HG03103 (cell line): ENCODE results near the gene FAM20C.
"Not testable (repeated sequence)": the region's sequence is repeated elsewhere in the genome, so short reads cannot be mapped to it uniquely, and the experiment has no call there.

Experiments used
- ATAC-seq: cut with Tn5 transposase; IDR thresholded peaks from one replicate; pipeline ENCODE4 v1.9.1; 2021; ENCODE audit warnings: low read depth; ENCODE audit not compliant: unreplicated experiment

Gene FAM20C

GRCh38 chr7:190196-190595, 2.2 kb upstream of the FAM20C start:
- ATAC-seq, result no peak

- ATAC-seq, result no peak
Observed at GRCh38 chr7:191105-191980, 1.0 kb upstream of the FAM20C start.

GRCh38 chr7:192701-193480, 520 bp downstream of the FAM20C start:
- no peak for ATAC-seq

GRCh38 chr7:193481-194251, 1.3 kb downstream of the FAM20C start:
- ATAC-seq, result no peak

- ATAC-seq, result no peak
Observed at GRCh38 chr7:194252-195009, 2.1 kb downstream of the FAM20C start.

- ATAC-seq, result no peak
Observed at GRCh38 chr7:195010-195829, 2.8 kb downstream of the FAM20C start.

GRCh38 chr7:195830-196128, 3.4 kb downstream of the FAM20C start:
- ATAC-seq, result no peak

- ATAC-seq, result no peak
Observed at GRCh38 chr7:196283-196682, 3.9 kb downstream of the FAM20C start.

DNA sequence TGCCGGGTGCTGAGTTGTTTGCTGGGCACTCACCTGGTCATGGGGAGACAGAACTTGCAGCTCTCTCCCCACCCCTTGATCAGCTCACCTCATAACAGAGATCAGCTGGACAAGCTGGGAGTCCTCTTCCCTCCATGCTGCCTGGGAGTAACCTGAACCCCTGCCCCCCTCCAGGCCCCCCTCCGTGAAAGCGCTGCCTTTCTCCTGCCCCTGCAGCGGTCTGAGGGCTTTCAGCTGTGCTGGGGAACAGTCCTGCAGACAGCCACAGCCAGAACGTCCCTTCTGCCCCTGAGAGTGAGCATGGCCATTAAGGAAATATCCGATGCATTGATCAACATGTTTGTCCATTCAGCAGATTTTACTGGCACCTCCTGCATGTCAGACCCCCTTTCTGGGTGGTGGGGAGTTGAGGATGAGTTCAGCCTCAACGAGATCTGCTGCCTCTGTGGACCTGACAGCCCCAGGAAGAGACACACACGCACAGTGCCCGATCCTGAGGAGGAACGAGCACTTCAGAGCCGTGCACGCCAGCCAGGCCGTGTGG, 4.5 kb downstream of the FAM20C start:
- ATAC-seq, result no peak

- no peak for ATAC-seq
Observed at GRCh38 chr7:197413-198335, 5.3 kb downstream of the FAM20C start.

GRCh38 chr7:199483-200249, 7.3 kb downstream of the FAM20C start:
- no peak for ATAC-seq

GRCh38 chr7:200290-200689, 7.9 kb downstream of the FAM20C start:
- no peak for ATAC-seq

DNA sequence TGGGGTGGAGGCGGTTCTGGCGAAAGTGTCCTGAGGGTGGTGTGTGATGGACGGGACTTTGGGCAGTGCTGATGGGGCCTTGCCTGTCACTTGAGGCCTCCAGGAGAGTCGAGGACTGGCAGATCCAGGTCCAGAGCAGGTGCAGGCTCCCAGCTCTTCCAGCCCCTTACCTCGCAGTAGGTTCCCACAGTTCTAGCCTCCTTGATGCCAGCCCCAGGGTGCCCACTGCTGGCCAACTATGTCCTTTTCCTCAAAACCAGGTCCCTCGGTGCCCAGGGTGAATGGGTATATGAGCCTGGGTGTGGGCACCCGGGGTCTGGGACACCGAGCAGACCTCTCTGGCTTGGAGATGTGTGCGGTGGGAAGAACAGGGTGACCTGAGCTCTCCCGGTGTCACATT, 8.3 kb downstream of the FAM20C start:
- no peak for ATAC-seq

- ATAC-seq, result no peak
Observed at GRCh38 chr7:204326-204725, 12.0 kb downstream of the FAM20C start.

GRCh38 chr7:205115-206010, 13.0 kb downstream of the FAM20C start:
- ATAC-seq, result no peak

- ATAC-seq, result not testable (repeated sequence)
Observed at GRCh38 chr7:206351-206750, 14.0 kb downstream of the FAM20C start.
